Heart right ventricle (tissue), 16 donors: ENCODE results near the gene SLC25A13. TPM values are rescaled to one million over a fixed set of nuclear protein-coding genes. Genes with fewer than 3 reads are reported as not detected.
A peak's percentile ranks its signal among the peaks of the same experiment; 100 is the strongest.

ENCODE experiments used
- ATAC-seq, 8 donors: fragments of 200-7000 bp; cut with Tn5 transposase; one replicate each; pipeline ENCODE4 v1.9.1; 2020; ENCODE audit warnings: mild to moderate bottlenecking in 8 of 8, moderate library complexity in 8 of 8, moderate number of reproducible peaks in 1 of 8
- DNase-seq, 2 donors: peaks; one replicate each; pipeline ENCODE4 v3.0.0-alpha.2; 2020
- H3K27ac ChIP-seq, 10 donors: fragments of 200-600 bp; sonication (generic) in 2 of 10; one replicate each; pipeline versions ENCODE4 v1.5.0 to v1.8.0; 2020 to 2022; ENCODE audit warnings: mild to moderate bottlenecking in 3 of 10
- H3K27me3 ChIP-seq, 7 donors: fragments of 200-600 bp; one replicate each; pipeline ENCODE4 v1.8.0; 2021 to 2022; ENCODE audit warnings: mild to moderate bottlenecking in 2 of 7
- H3K36me3 ChIP-seq, 9 donors: fragments of 200-600 bp; sonication (generic) in 1 of 9; one replicate each; pipeline versions ENCODE4 v1.5.0 to v1.8.0; 2020 to 2022; ENCODE audit warnings: mild to moderate bottlenecking in 2 of 9
- H3K4me1 ChIP-seq, 9 donors: fragments of 200-600 bp; sonication (generic) in 1 of 9; one replicate each; pipeline versions ENCODE4 v1.5.0 to v1.8.0; 2020 to 2022; ENCODE audit warnings: mild to moderate bottlenecking in 4 of 9
- H3K4me3 ChIP-seq, 10 donors: fragments of 200-600 bp; sonication (generic) in 2 of 10; one replicate each; pipeline versions ENCODE4 v1.5.0 to v1.8.0; 2020 to 2022; ENCODE audit warnings: mild to moderate bottlenecking in 7 of 10, moderate library complexity in 2 of 10
- H3K9me3 ChIP-seq, 11 donors: fragments of 200-600 bp in 10 of 11; sonication (generic) in 2 of 11; one replicate each; pipeline versions ENCODE4 v1.5.0 to v1.8.0; 2013 to 2022; ENCODE audit warnings: mild to moderate bottlenecking in 2 of 11, control low read depth in 1 of 11, moderate library complexity in 1 of 11
- CTCF ChIP-seq, 9 donors: fragments of 200-600 bp; sonication (generic) in 2 of 9; IDR thresholded peaks; one replicate each; pipeline versions ENCODE4 v1.5.0 to v1.8.0; 2021 to 2022; ENCODE audit warnings: antibody characterized with exemption in 9 of 9, mild to moderate bottlenecking in 5 of 9, moderate library complexity in 1 of 9
- WGBS, 2 donors: extraction: QIAGEN DNeasy Blood & Tissue Kit; methylation state at CpG; one replicate each; pipeline ENCODE4 v1.1.7; 2013; ENCODE audit warnings: inconsistent platforms in 1 of 2; 5-methylcytosine and 5-hydroxymethylcytosine counted together
- intact Hi-C, 10 donors: fragments of 100-400 bp; cut with DNase I; formaldehyde crosslinking; loops; one replicate each; pipeline versions ENCODE4 v1.11.1 to v1.14.2; 2022
- polyA plus RNA-seq, 2 donors: library from polyadenylated mRNA; stranded (reverse); fragments of 200-250 nt; gene quantifications; one replicate each; pipeline ENCODE4 v1.2.3, GENCODE V29; 2013
- total RNA-seq, 10 donors: library from RNA; stranded (reverse); fragmentation: NEBNext Ultra II Directional in 3 of 10; extraction: Animal tissue kit (Norgen Biotek cat#: 25700) in 3 of 10; gene quantifications; one replicate each; pipeline versions ENCODE4 v1.2.1 to v1.2.4, GENCODE V29; 2021 to 2023
- donor health status: Arrhythmogenic right ventricular cardiomyopathy.
- donor health status: ischemic (EF 13 %, LVEDD 7.1; RV severe dilation, severe dysfunction).
- donor health status: healthy with polysubstance abuse.
- donor health status: DM: no; HTN: yes; CAD: no.
- donor health status: DM: no; HTN: no; CAD: no.
- donor health status: ischemic (EF 25% LVEDD 6.9; RV normal size, moderate dysfunction).
- donor health status: ischemic (EF 25% LVEDD 5.7; RV mildly dilated, moderate dysfunction).
- donor health status: healthy.
- donor health status: DM: yes; HTN: yes; CAD: no.
- donor health status: Ischemic cardiomyopathy.
- donor health status: ischemic (EF 35%, LVEDD 5.7; RV mildly dilated, moderate dysfunction).
- donor health status: nonischemic (EF 11% LVEDD 7.7; RV severe dilation, severe dysfunction).
- donor health status: DM: yes; HTN: yes; CAD: no.
- donor health status: PGD.
- donor health status: ischemic (EF 29% LVEDD 5.4; RV normal size, mild dysfunction).
- donor health status: nonischemic (EF 23%, LVEDD 6.1; RV moderate dilation, normal function).

SLC25A13 gene
- total and polyA plus RNA-seq, 12 donors = 5.2 to 15.3 (median 8.7) TPM

GRCh38 chr7:96225251-96225650 lies 96.6 kb downstream of the SLC25A13 start:
- peaks cover 0 to under 1% (median 0%) of the 10 kb centered on the region in 9 donors for H3K4me1 ChIP-seq
- intact Hi-C loops = loop anchor here in 2 of 10 donors (5.0 to 10.0 kb wide), 2 partner anchors 90 to 1053 kb away; no protein-coding TSS in a partner anchor
- no peaks in the 10 kb centered on the region for H3K9me3 ChIP-seq
- no peak for TF ChIP-seq CTCF (IDR thresholded peaks at IDR 0.05)
- WGBS, 2 donors = 99% methylated on average over 5 of the region's 5 CpGs
- peaks cover 0 to 22% (median 0%) of the 10 kb centered on the region in 9 donors for H3K36me3 ChIP-seq
- no peak overlapping the region for H3K27ac ChIP-seq
- ATAC-seq = no peak
- DNase-seq = no peak
- H3K27me3 ChIP-seq = no peaks in the 10 kb centered on the region
- no peak overlapping the region for H3K4me3 ChIP-seq

GRCh38 chr7:96224685-96225084 lies 97.2 kb downstream of the SLC25A13 start:
- H3K27ac ChIP-seq = no peak overlapping the region
- H3K36me3 ChIP-seq = peaks cover 0 to 16% (median 0%) of the 10 kb centered on the region in 9 donors
- TF ChIP-seq CTCF (IDR thresholded peaks at IDR 0.05) = peak in 5 of 9 donors; percentile 9 to 34 (median 18)
- no peak for DNase-seq
- intact Hi-C loops = loop anchor here in 2 of 10 donors (5.0 to 10.0 kb wide), 2 partner anchors 90 to 1052 kb away; no protein-coding TSS in a partner anchor
- H3K4me3 ChIP-seq = no peak overlapping the region
- no peaks in the 10 kb centered on the region for H3K9me3 ChIP-seq
- ATAC-seq = peak in 1 of 8 donors; percentile 34
- H3K4me1 ChIP-seq = peaks cover 0 to 6% (median 0%) of the 10 kb centered on the region in 9 donors
- WGBS, 2 donors = 95 to 97% methylated on average over 1 of the region's 1 CpG
- H3K27me3 ChIP-seq = no peaks in the 10 kb centered on the region

GRCh38 chr7:96224073-96224472 lies 97.8 kb downstream of the SLC25A13 start:
- no peak for DNase-seq
- H3K36me3 ChIP-seq = peaks cover 0 to 10% (median 0%) of the 10 kb centered on the region in 9 donors
- ATAC-seq = no peak
- H3K4me1 ChIP-seq = peaks cover 0 to 12% (median 2%) of the 10 kb centered on the region in 9 donors
- intact Hi-C loops = loop anchor here in 1 of 10 donors (10.0 kb wide), 1 partner anchor 91 kb away; no protein-coding TSS in a partner anchor
- no peak for TF ChIP-seq CTCF (IDR thresholded peaks at IDR 0.05)
- H3K27me3 ChIP-seq = no peaks in the 10 kb centered on the region
- H3K27ac ChIP-seq = no peak overlapping the region
- H3K9me3 ChIP-seq = no peaks in the 10 kb centered on the region
- no peak overlapping the region for H3K4me3 ChIP-seq
- WGBS, 2 donors = 91 to 95% methylated on average over 3 of the region's 3 CpGs

- TF ChIP-seq CTCF (IDR thresholded peaks at IDR 0.05) = no peak
- Histone ChIP-seq H3K27me3 (no peaks in the 10 kb centered on the region), H3K9me3 (no peaks in the 10 kb centered on the region), H3K4me3 (no peak overlapping the region), H3K36me3 (no peaks in the 10 kb centered on the region), H3K4me1 (peaks cover 0 to 16% (median 3%) of the 10 kb centered on the region in 9 donors), H3K27ac (no peak overlapping the region)
- intact Hi-C loops = loop anchor here in 1 of 10 donors (10.0 kb wide), 1 partner anchor 93 kb away; no protein-coding TSS in a partner anchor
- 98 to 99% methylated on average over 5 of the region's 5 CpGs for WGBS, 2 donors
- DNase-seq = no peak
- no peak for ATAC-seq
Measured at GRCh38 chr7:96221888-96222287, 100.0 kb downstream of the SLC25A13 start.
